A549 (cell line): Measurements from ENCODE around the gene RABEP1. TPM values are rescaled to one million over a fixed set of nuclear protein-coding genes. Genes with fewer than 3 reads are reported as not detected.

Experiments
- ATAC-seq, 2 experiments: fragments of 200-7000 bp in 1 of 2; fragments of >200 bp in 1 of 2; cut with Nextera tagmentation in 1 of 2; cut with Tn5 transposase in 1 of 2; 3 replicates each; pipeline versions ENCODE4 v1.8.0 to v1.9.1; 2018 to 2020; ENCODE audit warnings: mild to moderate bottlenecking in 1 of 2, moderate library complexity in 1 of 2
- CTCF ChIA-PET: fragments of 300-600 bp; sonication (Branson Sonifier 250); formaldehyde crosslinking; extraction: SDS; loops from one replicate; lab custom pipeline; 2021; ENCODE audit warnings: antibody characterized with exemption, inconsistent platforms; lab: Yijun Ruan, JAX
- POLR2A ChIA-PET: fragments of 350-600 bp; formaldehyde crosslinking; extraction: SDS; loops from one replicate; lab custom pipeline; 2021; ENCODE audit warnings: antibody characterized with exemption, inconsistent platforms; lab: Yijun Ruan, JAX
- DNase-seq, 2 experiments: peaks; one replicate each; pipeline versions ENCODE4 v3.0.0 to v3.0.0-alpha.2; 2011 to 2016; ENCODE audit warnings: low read depth in 1 of 2, low spot score in 1 of 2
- FAIRE-seq: peaks from 2 replicates; lab custom pipeline; 2011; peaks lifted over from hg19 to GRCh38; lab: Jason Lieb, UNC
- H3K27ac ChIP-seq, 2 experiments: fragments of >200 bp; sonication (Bioruptor Twin); formaldehyde crosslinking; 3 replicates each; pipeline ENCODE4 v1.5.1; 2016 to 2017
- H3K4me1 ChIP-seq: fragments of >200 bp; sonication (Bioruptor Twin); formaldehyde crosslinking; 3 replicates; pipeline ENCODE4 v1.6.1; 2016
- H3K4me2 ChIP-seq: fragments of >200 bp; sonication (Bioruptor Twin); formaldehyde crosslinking; 3 replicates; pipeline ENCODE4 v1.6.1; 2016
- H3K4me3 ChIP-seq: fragments of >200 bp; sonication (Bioruptor Twin); formaldehyde crosslinking; 3 replicates; pipeline ENCODE4 v1.5.1; 2016
- H3K9me3 ChIP-seq: fragments of >200 bp; sonication (Bioruptor Twin); formaldehyde crosslinking; 3 replicates; pipeline ENCODE4 v1.6.1; 2016
- BCL3 ChIP-seq: fragments of >200 bp; sonication (Bioruptor Twin); formaldehyde crosslinking; IDR thresholded peaks from 3 replicates; pipeline ENCODE4 v1.6.1; 2016
- CBX2 ChIP-seq: fragments of 200-600 bp; sonication (generic); IDR thresholded peaks from 2 replicates; pipeline ENCODE4 v1.6.1; 2016; ENCODE audit warnings: low read depth, mild to moderate bottlenecking, borderline replicate concordance
- CBX8 ChIP-seq: fragments of 200-600 bp; sonication (generic); IDR thresholded peaks from 2 replicates; pipeline ENCODE4 v1.6.1; 2016
- CEBPB ChIP-seq, 2 experiments: fragments of >200 bp in 1 of 2; sonication (Bioruptor Twin) in 1 of 2; formaldehyde crosslinking in 1 of 2; IDR thresholded peaks; 2 replicates each; pipeline ENCODE4 v1.6.1; 2012 to 2016
- CHD4 ChIP-seq: fragments of 200-600 bp; sonication (generic); IDR thresholded peaks from 2 replicates; pipeline ENCODE4 v1.6.1; 2016; ENCODE audit warnings: antibody characterized with exemption, mild to moderate bottlenecking, borderline replicate concordance
- EHMT2 ChIP-seq: fragments of 200-600 bp; sonication (generic); IDR thresholded peaks from 2 replicates; pipeline ENCODE4 v1.6.1; 2016; ENCODE audit warnings: antibody characterized with exemption, low read depth, mild to moderate bottlenecking, moderate library complexity
- EP300 ChIP-seq, 2 experiments: fragments of >200 bp; sonication (Bioruptor Twin); formaldehyde crosslinking; IDR thresholded peaks; 2 replicates in 1 of 2; 3 replicates in 1 of 2; pipeline ENCODE4 v1.6.1; 2016 to 2017
- ESRRA ChIP-seq: fragments of 150-350 bp; IDR thresholded peaks from 2 replicates; pipeline ENCODE4 v1.6.1; 2014; ENCODE audit warnings: mild to moderate bottlenecking, low read length, borderline replicate concordance
- FOSB ChIP-seq: fragments of 250-450 bp; sonication (Bioruptor Pico); IDR thresholded peaks from 2 replicates; pipeline ENCODE4 v1.5.0; 2020; ENCODE audit warnings: mild to moderate bottlenecking, moderate library complexity
- HOXA7 ChIP-seq: fragments of 250-450 bp; sonication (Bioruptor Pico); IDR thresholded peaks from 2 replicates; pipeline ENCODE4 v1.5.0; 2020; ENCODE audit warnings: mild to moderate bottlenecking, moderate library complexity
- HOXB5 ChIP-seq: fragments of 250-450 bp; sonication (Bioruptor Pico); IDR thresholded peaks from 2 replicates; pipeline ENCODE4 v1.5.0; 2020; ENCODE audit warnings: mild to moderate bottlenecking, moderate library complexity
- JUN ChIP-seq, 2 experiments: fragments of >200 bp; sonication (Bioruptor Twin); formaldehyde crosslinking; IDR thresholded peaks; 2 replicates in 1 of 2; 3 replicates in 1 of 2; pipeline ENCODE4 v1.6.1; 2016 to 2017
- JUNB ChIP-seq: fragments of >200 bp; sonication (Bioruptor Twin); formaldehyde crosslinking; IDR thresholded peaks from 2 replicates; pipeline ENCODE4 v1.6.1; 2016
- KDM5A ChIP-seq: fragments of 200-600 bp; sonication (generic); IDR thresholded peaks from 2 replicates; pipeline ENCODE4 v1.6.1; 2016; ENCODE audit warnings: antibody characterized with exemption, mild to moderate bottlenecking
- MAZ ChIP-seq: fragments of 150-350 bp; IDR thresholded peaks from 2 replicates; pipeline ENCODE4 v1.6.1; 2014; ENCODE audit warnings: antibody characterized with exemption, low read depth, low read length, borderline replicate concordance
- NFE2L2 ChIP-seq: fragments of 150-350 bp; conservative IDR thresholded peaks from 2 replicates; pipeline ENCODE4 v1.6.1; 2014; ENCODE audit warnings: low read length
- PBX3 ChIP-seq: IDR thresholded peaks from 2 replicates; pipeline ENCODE4 v1.6.1; 2012
- POLR2AphosphoS2 ChIP-seq: conservative IDR thresholded peaks from 2 replicates; pipeline ENCODE4 v1.6.1; 2012; ENCODE audit warnings: low read length, improper control_type of control experiment, inconsistent platforms
- RAD21 ChIP-seq, 2 experiments: fragments of >200 bp in 1 of 2; sonication (Bioruptor Twin) in 1 of 2; formaldehyde crosslinking in 1 of 2; IDR thresholded peaks in 1 of 2; conservative IDR thresholded peaks in 1 of 2; 2 replicates in 1 of 2; 3 replicates in 1 of 2; pipeline ENCODE4 v1.6.1; 2012 to 2018; ENCODE audit warnings: inconsistent platforms in 1 of 2
- RNF2 ChIP-seq: fragments of 200-600 bp; sonication (generic); IDR thresholded peaks from 2 replicates; pipeline ENCODE4 v1.6.1; 2016; ENCODE audit warnings: low read depth, mild to moderate bottlenecking, antibody characterized with exemption, moderate library complexity, borderline replicate concordance
- TP53 ChIP-seq: fragments of 250-450 bp; sonication (Bioruptor Pico); IDR thresholded peaks from 2 replicates; pipeline ENCODE4 v1.5.0; 2021; ENCODE audit warnings: mild to moderate bottlenecking, moderate library complexity
- WGBS: methylation state at CpG from one replicate; pipeline ENCODE4 v1.1.6; 2017; ENCODE audit errors: missing lambda C conversion rate; 5-methylcytosine and 5-hydroxymethylcytosine counted together
- polyA plus RNA-seq, 4 experiments: library from polyadenylated mRNA; depleted of rRNA in 3 of 4; stranded (reverse); fragments of >200 nt; fragmentation: RNase III in 1 of 4; extraction: RNeasy Plus Mini Kit Qiagen cat#74134 plus additional on column Dnase treatment in 1 of 4; gene quantifications; 2 replicates in 3 of 4; 3 replicates in 1 of 4; pipeline ENCODE4 v1.2.3, GENCODE V29; 2011 to 2017
- TF ChIP-seq, protein P1 (sequence below): fragments of 250-450 bp; sonication (Bioruptor Pico); IDR thresholded peaks from 2 replicates; pipeline ENCODE4 v1.5.0; 2021; ENCODE audit warnings: mild to moderate bottlenecking, moderate library complexity, borderline replicate concordance
- TF ChIP-seq, protein P2 (sequence below): fragments of 450-650 bp; IDR thresholded peaks from 2 replicates; pipeline ENCODE4 v1.6.1; 2014; ENCODE audit warnings: antibody characterized with exemption
- TF ChIP-seq, protein P3 (sequence below): fragments of >200 bp; sonication (Bioruptor Twin); formaldehyde crosslinking; IDR thresholded peaks from 2 replicates; pipeline ENCODE4 v1.6.1; 2016

Gene RABEP1
- polyA plus RNA-seq, 2 of the 4 experiments (the other 2 are of a cell fraction): 44.7 to 65.5 TPM

GRCh38 chr17:5425826-5426225 is 143.7 kb downstream of the RABEP1 start:
- FAIRE-seq (no peak), DNase-seq (no peak), ATAC-seq (no peak)
- CTCF ChIA-PET: interaction anchor here (9.3 kb wide), 1 partner anchor 13 kb away, joined by 178 read pairs; the partner anchor contains the start of gene C1QBP
- 72% methylated on average over 3 of the region's 3 CpGs for WGBS
- Histone ChIP-seq H3K27ac (no peak overlapping the region), H3K4me3 (no peak overlapping the region), H3K4me1 (peaks cover 24% of the 10 kb centered on the region), H3K4me2 (no peak overlapping the region), H3K9me3 (no peaks in the 10 kb centered on the region)
- POLR2A ChIA-PET: no interaction called here
- TF ChIP-seq JUNB (no peak), CBX8 (no peak), NFE2L2 (no peak), ESRRA (no peak), CBX2 (no peak), POLR2AphosphoS2 (no peak), HOXB5 (CRISPR knock-in tag) (no peak), FOSB (CRISPR knock-in tag) (no peak), CHD4 (no peak), HOXA7 (CRISPR knock-in tag) (no peak), KDM5A (no peak), RNF2 (no peak), EHMT2 (no peak), JUN (IDR thresholded peaks at IDR 0.05) (no peak), PBX3 (no peak)
- TF ChIP-seq, protein P1, sequence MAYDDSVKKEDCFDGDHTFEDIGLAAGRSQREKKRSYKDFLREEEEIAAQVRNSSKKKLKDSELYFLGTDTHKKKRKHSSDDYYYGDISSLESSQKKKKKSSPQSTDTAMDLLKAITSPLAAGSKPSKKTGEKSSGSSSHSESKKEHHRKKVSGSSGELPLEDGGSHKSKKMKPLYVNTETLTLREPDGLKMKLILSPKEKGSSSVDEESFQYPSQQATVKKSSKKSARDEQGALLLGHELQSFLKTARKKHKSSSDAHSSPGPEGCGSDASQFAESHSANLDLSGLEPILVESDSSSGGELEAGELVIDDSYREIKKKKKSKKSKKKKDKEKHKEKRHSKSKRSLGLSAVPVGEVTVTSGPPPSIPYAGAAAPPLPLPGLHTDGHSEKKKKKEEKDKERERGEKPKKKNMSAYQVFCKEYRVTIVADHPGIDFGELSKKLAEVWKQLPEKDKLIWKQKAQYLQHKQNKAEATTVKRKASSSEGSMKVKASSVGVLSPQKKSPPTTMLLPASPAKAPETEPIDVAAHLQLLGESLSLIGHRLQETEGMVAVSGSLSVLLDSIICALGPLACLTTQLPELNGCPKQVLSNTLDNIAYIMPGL: no peak
- TF ChIP-seq, protein P2, sequence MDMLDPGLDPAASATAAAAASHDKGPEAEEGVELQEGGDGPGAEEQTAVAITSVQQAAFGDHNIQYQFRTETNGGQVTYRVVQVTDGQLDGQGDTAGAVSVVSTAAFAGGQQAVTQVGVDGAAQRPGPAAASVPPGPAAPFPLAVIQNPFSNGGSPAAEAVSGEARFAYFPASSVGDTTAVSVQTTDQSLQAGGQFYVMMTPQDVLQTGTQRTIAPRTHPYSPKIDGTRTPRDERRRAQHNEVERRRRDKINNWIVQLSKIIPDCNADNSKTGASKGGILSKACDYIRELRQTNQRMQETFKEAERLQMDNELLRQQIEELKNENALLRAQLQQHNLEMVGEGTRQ: no peak

DNA sequence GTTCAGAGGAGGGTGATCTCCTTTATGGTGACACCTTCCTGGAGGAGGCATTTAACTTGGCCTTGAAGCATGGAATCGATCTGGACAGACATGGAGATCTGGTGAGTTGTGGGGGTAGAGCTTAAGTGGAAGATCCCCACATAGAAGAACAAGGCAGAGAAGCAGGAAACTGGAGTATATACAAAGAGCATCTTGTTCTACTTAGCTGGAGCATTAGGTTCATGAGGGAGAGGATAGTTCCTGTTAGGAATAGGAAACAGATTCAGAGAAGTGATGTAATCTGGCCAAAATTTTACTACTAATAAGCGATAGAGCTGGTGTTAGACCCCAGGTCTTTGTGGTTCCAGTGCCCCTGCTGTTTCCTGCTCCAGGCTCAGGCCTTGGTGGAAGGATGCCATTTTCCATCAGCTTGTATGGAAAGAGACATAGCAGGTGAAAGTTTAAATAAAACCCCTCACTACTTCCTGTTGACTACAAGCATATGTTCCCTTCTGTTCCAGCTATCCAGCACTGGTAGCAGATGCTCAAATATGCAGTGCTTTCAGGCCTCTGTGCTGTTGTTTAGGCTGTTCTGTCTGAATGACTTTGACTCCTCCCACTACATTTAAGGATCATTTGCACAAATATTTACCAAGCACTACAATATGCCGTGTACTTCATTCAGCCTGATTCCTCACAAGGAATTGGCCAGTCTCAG is 147.3 kb downstream of the RABEP1 start:
- TF ChIP-seq, protein P1: no peak
- no peak for TF ChIP-seq MAZ
- TF ChIP-seq EP300 (IDR thresholded peaks at IDR 0.05): no peak
- TF ChIP-seq HOXA7 (CRISPR knock-in tag): no peak
- no peak for TF ChIP-seq RNF2
- TF ChIP-seq CEBPB (IDR thresholded peaks at IDR 0.05): no peak
- TF ChIP-seq BCL3: no peak
- no peak for TF ChIP-seq TP53 (CRISPR knock-in tag)
- TF ChIP-seq, protein P3, sequence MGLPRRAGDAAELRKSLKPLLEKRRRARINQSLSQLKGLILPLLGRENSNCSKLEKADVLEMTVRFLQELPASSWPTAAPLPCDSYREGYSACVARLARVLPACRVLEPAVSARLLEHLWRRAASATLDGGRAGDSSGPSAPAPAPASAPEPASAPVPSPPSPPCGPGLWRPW: no peak
- no peak for TF ChIP-seq RAD21 (conservative IDR thresholded peaks at IDR 0.05 in 1 of 2, IDR thresholded peaks at IDR 0.05 in 1 of 2)
- TF ChIP-seq POLR2AphosphoS2: no peak
- no peak for ATAC-seq
- FAIRE-seq: no peak
- ChIA-PET CTCF (interaction anchor here (1.3 to 9.3 kb wide), 3 partner anchors 10 to 11 kb away, joined by 3 to 178 read pairs (median 4); partner anchors contain the start of genes C1QBP and NUP88), POLR2A (interaction anchor here (0.9 to 1.9 kb wide), 2 partner anchors 10 kb away, joined by 4 to 8 read pairs; partner anchors contain the start of genes C1QBP, NUP88 and RPAIN)
- no peak for DNase-seq
- Histone ChIP-seq H3K4me2 (no peak overlapping the region), H3K4me3 (no peak overlapping the region), H3K27ac (no peak overlapping the region), H3K9me3 (no peaks in the 10 kb centered on the region), H3K4me1 (no peaks in the 10 kb centered on the region)
- 75% methylated on average over 3 of the region's 3 CpGs for WGBS
